Endothelial cell of umbilical vein (primary cell): ENCODE results near the gene IGSF9.

Experiments used
- POLR2A ChIP-seq: IDR thresholded peaks from 2 replicates; pipeline ENCODE4 v1.6.1; 2012; ENCODE audit warnings: low read depth, mild to moderate bottlenecking, control low read depth, low read length
- TF ChIP-seq, protein P1 (sequence below), 2 donors: IDR thresholded peaks; 1 replicate in 1 of 2; 2 replicates in 1 of 2; pipeline ENCODE4 v1.5.1; 2011; ENCODE audit warnings: low read length in 2 of 2, mild to moderate bottlenecking in 2 of 2, moderate library complexity in 2 of 2, control low read depth in 1 of 2, inconsistent platforms in 1 of 2, low read depth in 1 of 2; ENCODE audit not compliant: insufficient read depth in 1 of 2; ENCODE audit errors: extremely low read depth in 1 of 2

GRCh38 chr1:159930634-159931033, 14.8 kb downstream of the IGSF9 start:
- TF ChIP-seq, protein P1, sequence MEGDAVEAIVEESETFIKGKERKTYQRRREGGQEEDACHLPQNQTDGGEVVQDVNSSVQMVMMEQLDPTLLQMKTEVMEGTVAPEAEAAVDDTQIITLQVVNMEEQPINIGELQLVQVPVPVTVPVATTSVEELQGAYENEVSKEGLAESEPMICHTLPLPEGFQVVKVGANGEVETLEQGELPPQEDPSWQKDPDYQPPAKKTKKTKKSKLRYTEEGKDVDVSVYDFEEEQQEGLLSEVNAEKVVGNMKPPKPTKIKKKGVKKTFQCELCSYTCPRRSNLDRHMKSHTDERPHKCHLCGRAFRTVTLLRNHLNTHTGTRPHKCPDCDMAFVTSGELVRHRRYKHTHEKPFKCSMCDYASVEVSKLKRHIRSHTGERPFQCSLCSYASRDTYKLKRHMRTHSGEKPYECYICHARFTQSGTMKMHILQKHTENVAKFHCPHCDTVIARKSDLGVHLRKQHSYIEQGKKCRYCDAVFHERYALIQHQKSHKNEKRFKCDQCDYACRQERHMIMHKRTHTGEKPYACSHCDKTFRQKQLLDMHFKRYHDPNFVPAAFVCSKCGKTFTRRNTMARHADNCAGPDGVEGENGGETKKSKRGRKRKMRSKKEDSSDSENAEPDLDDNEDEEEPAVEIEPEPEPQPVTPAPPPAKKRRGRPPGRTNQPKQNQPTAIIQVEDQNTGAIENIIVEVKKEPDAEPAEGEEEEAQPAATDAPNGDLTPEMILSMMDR (IDR thresholded peaks at IDR 0.05; ENCODE audit: extremely low read depth in 1 of 2, insufficient read depth in 1 of 2, low read depth in 1 of 2, low read length in 2 of 2), result no peak
- no peak for TF ChIP-seq POLR2A
